SK-N-SH (cell line): ENCODE results near the gene EDIL3. TPM values are rescaled to one million over a fixed set of nuclear protein-coding genes. Genes with fewer than 3 reads are reported as not detected.

Experiments
- CTCF ChIA-PET: fragments of 300-600, 350-600 bp; formaldehyde crosslinking; extraction: SDS; loops from one replicate; lab custom pipeline; 2021; lab: Yijun Ruan, JAX
- POLR2A ChIA-PET: fragments of 350-600 bp; sonication (Branson Sonifier 250); formaldehyde crosslinking; extraction: SDS; loops from one replicate; lab custom pipeline; 2020; ENCODE audit warnings: antibody characterized with exemption, inconsistent platforms; lab: Yijun Ruan, JAX
- DNase-seq: peaks from one replicate; pipeline ENCODE4 v3.0.0; 2012
- H2AFZ ChIP-seq: fragments of 200-600 bp; sonication (generic); 2 replicates; pipeline ENCODE4 v1.8.1; 2016; ENCODE audit warnings: antibody characterized with exemption, mild to moderate bottlenecking, low read depth
- H3F3A ChIP-seq: fragments of 200-600 bp; sonication (generic); replicated peaks from 2 replicates; pipeline ENCODE3; 2016; ENCODE audit warnings: antibody characterized with exemption, mild to moderate bottlenecking; ENCODE audit not compliant: insufficient read depth
- H3K27ac ChIP-seq, 2 experiments: fragments of 200-500 bp in 1 of 2; fragments of 200-600 bp in 1 of 2; sonication (Bioruptor generic) in 1 of 2; sonication (generic), shearing (Covaris generic) in 1 of 2; 2 replicates each; pipeline versions ENCODE4 v1.5.1 to v1.6.1; 2014 to 2016; ENCODE audit warnings: low read depth in 2 of 2, inconsistent platforms in 1 of 2, low read length in 1 of 2, mild to moderate bottlenecking in 1 of 2, mixed read lengths in 1 of 2
- H3K27me3 ChIP-seq: fragments of 200-600 bp; sonication (generic), shearing (Covaris generic); 2 replicates; pipeline ENCODE4 v1.6.1; 2016; ENCODE audit warnings: mixed run types; ENCODE audit not compliant: insufficient read depth
- H3K36me3 ChIP-seq, 2 experiments: fragments of 200-500 bp in 1 of 2; fragments of 200-600 bp in 1 of 2; sonication (Bioruptor generic) in 1 of 2; sonication (generic) in 1 of 2; replicated peaks in 1 of 2; 2 replicates each; pipeline versions ENCODE3 to v1.5.1; 2014 to 2016; ENCODE audit warnings: low read length in 1 of 2, mild to moderate bottlenecking in 1 of 2; ENCODE audit not compliant: insufficient read depth in 2 of 2, control insufficient read depth in 1 of 2
- H3K4me1 ChIP-seq, 2 experiments: fragments of 200-500 bp in 1 of 2; fragments of 200-600 bp in 1 of 2; sonication (Bioruptor generic) in 1 of 2; sonication (generic), shearing (Covaris generic) in 1 of 2; 2 replicates each; pipeline versions ENCODE4 v1.5.1 to v1.6.1; 2014 to 2016; ENCODE audit warnings: low read depth in 1 of 2, low read length in 1 of 2, mixed run types in 1 of 2; ENCODE audit not compliant: insufficient read depth in 2 of 2, control insufficient read depth in 1 of 2
- H3K4me2 ChIP-seq: fragments of 200-600 bp; sonication (generic), shearing (Covaris generic); 2 replicates; pipeline ENCODE4 v1.6.1; 2017; ENCODE audit warnings: mixed run types
- H3K4me3 ChIP-seq, 2 experiments: fragments of 200-500 bp in 1 of 2; fragments of 200-600 bp in 1 of 2; sonication (Bioruptor generic) in 1 of 2; sonication (generic), shearing (Covaris generic) in 1 of 2; 2 replicates each; pipeline versions ENCODE4 v1.5.1 to v1.8.1; 2014 to 2016; ENCODE audit warnings: low read depth in 2 of 2, inconsistent platforms in 1 of 2, low read length in 1 of 2, mild to moderate bottlenecking in 1 of 2, mixed read lengths in 1 of 2, moderate library complexity in 1 of 2
- H3K79me2 ChIP-seq: fragments of 200-600 bp; sonication (generic); 2 replicates; pipeline ENCODE4 v1.8.1; 2017; ENCODE audit warnings: mild to moderate bottlenecking; ENCODE audit not compliant: insufficient read depth
- H3K9ac ChIP-seq: fragments of 200-600 bp; sonication (generic); 2 replicates; pipeline ENCODE4 v1.6.1; 2017; ENCODE audit warnings: mixed run types
- H3K9me2 ChIP-seq: fragments of 200-600 bp; sonication (generic); 2 replicates; pipeline ENCODE4 v1.6.1; 2017; ENCODE audit warnings: mixed run types
- H3K9me3 ChIP-seq: fragments of 200-600 bp; sonication (generic); 2 replicates; pipeline ENCODE4 v1.6.1; 2017; ENCODE audit warnings: mixed run types, mild to moderate bottlenecking, moderate library complexity
- H4K20me1 ChIP-seq: fragments of 200-600 bp; sonication (generic); 2 replicates; pipeline ENCODE4 v1.6.1; 2017; ENCODE audit warnings: mild to moderate bottlenecking, mixed run types; ENCODE audit not compliant: insufficient read depth
- CTCF ChIP-seq: fragments of 200-600 bp; sonication (generic); IDR thresholded peaks from 2 replicates; pipeline ENCODE4 v1.6.1; 2017; ENCODE audit warnings: antibody characterized with exemption, mild to moderate bottlenecking, moderate library complexity
- EP300 ChIP-seq, 2 experiments: IDR thresholded peaks; 2 replicates each; pipeline versions ENCODE4 v1.4.0 to v1.6.1; 2012; ENCODE audit warnings: borderline replicate concordance in 1 of 2, low read depth in 1 of 2, low read length in 1 of 2
- FOSL2 ChIP-seq: IDR thresholded peaks from 2 replicates; pipeline ENCODE4 v1.4.0; 2012; ENCODE audit warnings: low read depth, mild to moderate bottlenecking, moderate library complexity, borderline replicate concordance
- FOXJ3 ChIP-seq: sonication (generic); formaldehyde crosslinking; IDR thresholded peaks from 2 replicates; pipeline ENCODE4 v1.5.1; 2020; ENCODE audit warnings: mild to moderate bottlenecking, missing genetic modification reagents
- FOXM1 ChIP-seq: IDR thresholded peaks from 2 replicates; pipeline ENCODE4 v1.4.0; 2012; ENCODE audit warnings: low read depth, mild to moderate bottlenecking
- GATA2 ChIP-seq: sonication (generic); formaldehyde crosslinking; IDR thresholded peaks from 2 replicates; pipeline ENCODE4 v1.5.0; 2020; ENCODE audit warnings: mild to moderate bottlenecking, missing genetic modification reagents
- MAX ChIP-seq: IDR thresholded peaks from 2 replicates; pipeline ENCODE4 v1.4.0; 2012; ENCODE audit warnings: low read depth
- MEF2A ChIP-seq: IDR thresholded peaks from 2 replicates; pipeline ENCODE4 v1.4.0; 2012; ENCODE audit warnings: low read depth, borderline replicate concordance
- NFIC ChIP-seq: IDR thresholded peaks from 2 replicates; pipeline ENCODE4 v1.4.0; 2012; ENCODE audit warnings: borderline replicate concordance
- NRF1 ChIP-seq: IDR thresholded peaks from 2 replicates; pipeline ENCODE4 v1.6.1; 2012; ENCODE audit warnings: low read depth, mild to moderate bottlenecking, low read length
- RAD21 ChIP-seq: IDR thresholded peaks from 2 replicates; pipeline ENCODE4 v1.6.1; 2012; ENCODE audit warnings: mild to moderate bottlenecking, low read length
- RFX5 ChIP-seq: IDR thresholded peaks from 2 replicates; pipeline ENCODE4 v1.6.1; 2012; ENCODE audit warnings: mild to moderate bottlenecking, improper control_type of control experiment, low read length
- SMC3 ChIP-seq: IDR thresholded peaks from 2 replicates; pipeline ENCODE4 v1.6.1; 2012; ENCODE audit warnings: low read depth, low read length, improper control_type of control experiment
- USF2 ChIP-seq: fragments of 150-350 bp; IDR thresholded peaks from 2 replicates; pipeline ENCODE4 v1.6.1; 2017; ENCODE audit warnings: antibody characterized with exemption, low read length, low read depth, borderline replicate concordance
- YY1 ChIP-seq: IDR thresholded peaks from 2 replicates; pipeline ENCODE4 v1.4.0; 2012; ENCODE audit warnings: low read depth, mild to moderate bottlenecking
- WGBS: methylation state at CpG from one replicate; pipeline ENCODE4 v1.1.6; 2017; ENCODE audit warnings: low lambda C conversion rate; 5-methylcytosine and 5-hydroxymethylcytosine counted together
- polyA plus RNA-seq, 3 experiments: library from polyadenylated mRNA; depleted of rRNA; stranded (reverse); fragments of >200 nt; gene quantifications; 2 replicates each; pipeline ENCODE4 v1.2.3, GENCODE V29; 2012

The EDIL3 gene
- polyA plus RNA-seq, 1 of the 3 experiments (the other 2 are of a cell fraction): 51.5 TPM

- no peak overlapping the region for H3K4me3 ChIP-seq
- POLR2A ChIA-PET: no interaction called here
- no peak overlapping the region for H3K9ac ChIP-seq
- H3F3A ChIP-seq: no peaks in the 10 kb centered on the region
- CTCF ChIA-PET: no interaction called here
- no peak overlapping the region for H2AFZ ChIP-seq
- no peaks in the 10 kb centered on the region for H3K27me3 ChIP-seq
- 85% methylated on average over 6 of the region's 6 CpGs for WGBS
- H3K9me3 ChIP-seq: no peaks in the 10 kb centered on the region
- peaks cover 34% of the 10 kb centered on the region for H3K79me2 ChIP-seq
- no peaks in the 10 kb centered on the region for H4K20me1 ChIP-seq
- H3K36me3 ChIP-seq: peaks cover 0 to 4% of the 10 kb centered on the region in 2 experiments
- TF ChIP-seq RFX5: no peak
- no peak for TF ChIP-seq EP300 (IDR thresholded peaks at IDR 0.05; ENCODE audit: borderline replicate concordance in 1 of 2, low read depth in 1 of 2, low read length in 1 of 2)
- TF ChIP-seq NRF1: no peak
- no peak for TF ChIP-seq CTCF
- no peak for TF ChIP-seq USF2
- no peak for TF ChIP-seq SMC3
- TF ChIP-seq YY1: no peak
- no peak for TF ChIP-seq FOSL2
- no peak for TF ChIP-seq FOXJ3 (CRISPR knock-in tag)
- no peak for TF ChIP-seq MEF2A
- no peak for TF ChIP-seq FOXM1
- TF ChIP-seq NFIC: no peak
- no peak for TF ChIP-seq GATA2 (CRISPR knock-in tag)
- TF ChIP-seq MAX: no peak
- TF ChIP-seq RAD21: no peak
- no peak overlapping the region for H3K27ac ChIP-seq
- DNase-seq: no peak
- H3K9me2 ChIP-seq: no peaks in the 10 kb centered on the region
- H3K4me1 ChIP-seq: peaks cover 2 to 4% of the 10 kb centered on the region in 2 experiments; a peak in 2 of 4 replicates
- H3K4me2 ChIP-seq: no peak overlapping the region
Observed at GRCh38 chr5:84272771-84273516, 111.7 kb downstream of the EDIL3 start.
